ENCODE data around the gene MRTFA.

MRTFA gene

DNA sequence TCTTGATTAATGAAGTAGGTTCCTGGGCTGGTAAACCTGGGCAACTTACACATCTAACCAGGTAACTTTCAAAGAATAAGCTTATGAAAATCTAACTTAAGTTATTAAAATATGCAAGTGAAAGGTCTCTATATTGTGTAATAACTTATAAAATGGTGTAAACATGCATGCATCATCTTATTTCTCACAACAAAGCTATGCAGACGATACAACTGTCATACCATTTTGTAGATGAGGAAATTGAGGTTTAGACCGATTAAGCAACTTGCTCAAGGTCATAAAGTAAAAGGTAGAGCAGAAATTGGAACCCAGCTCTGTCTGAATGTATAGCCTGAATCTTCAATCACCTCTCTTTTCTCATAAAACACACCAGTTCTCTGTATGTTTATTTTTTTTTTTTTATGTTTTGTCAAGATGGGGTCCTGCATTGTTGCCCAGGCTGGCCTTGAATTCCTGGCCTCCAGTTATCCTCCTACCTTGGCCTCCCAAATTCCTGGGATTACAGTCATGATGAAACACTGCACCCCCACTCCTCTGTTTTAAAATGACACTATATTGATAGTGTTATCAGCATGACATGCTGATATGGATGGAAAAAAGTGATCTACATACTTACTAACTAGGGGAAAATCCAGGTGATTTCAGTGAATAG, 156.5 kb downstream of the MRTFA start:
- no peak overlapping the region for H3K27ac ChIP-seq
- DNase-seq (ENCODE audit: low spot score): no peak
- TF ChIP-seq, protein P1, sequence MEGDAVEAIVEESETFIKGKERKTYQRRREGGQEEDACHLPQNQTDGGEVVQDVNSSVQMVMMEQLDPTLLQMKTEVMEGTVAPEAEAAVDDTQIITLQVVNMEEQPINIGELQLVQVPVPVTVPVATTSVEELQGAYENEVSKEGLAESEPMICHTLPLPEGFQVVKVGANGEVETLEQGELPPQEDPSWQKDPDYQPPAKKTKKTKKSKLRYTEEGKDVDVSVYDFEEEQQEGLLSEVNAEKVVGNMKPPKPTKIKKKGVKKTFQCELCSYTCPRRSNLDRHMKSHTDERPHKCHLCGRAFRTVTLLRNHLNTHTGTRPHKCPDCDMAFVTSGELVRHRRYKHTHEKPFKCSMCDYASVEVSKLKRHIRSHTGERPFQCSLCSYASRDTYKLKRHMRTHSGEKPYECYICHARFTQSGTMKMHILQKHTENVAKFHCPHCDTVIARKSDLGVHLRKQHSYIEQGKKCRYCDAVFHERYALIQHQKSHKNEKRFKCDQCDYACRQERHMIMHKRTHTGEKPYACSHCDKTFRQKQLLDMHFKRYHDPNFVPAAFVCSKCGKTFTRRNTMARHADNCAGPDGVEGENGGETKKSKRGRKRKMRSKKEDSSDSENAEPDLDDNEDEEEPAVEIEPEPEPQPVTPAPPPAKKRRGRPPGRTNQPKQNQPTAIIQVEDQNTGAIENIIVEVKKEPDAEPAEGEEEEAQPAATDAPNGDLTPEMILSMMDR (conservative IDR thresholded peaks at IDR 0.05; ENCODE audit: low read depth): no peak
- ChIA-PET POLR2A (ENCODE audit: low non-redundant PET) (no interaction called here), CTCF (no interaction called here)

DNA sequence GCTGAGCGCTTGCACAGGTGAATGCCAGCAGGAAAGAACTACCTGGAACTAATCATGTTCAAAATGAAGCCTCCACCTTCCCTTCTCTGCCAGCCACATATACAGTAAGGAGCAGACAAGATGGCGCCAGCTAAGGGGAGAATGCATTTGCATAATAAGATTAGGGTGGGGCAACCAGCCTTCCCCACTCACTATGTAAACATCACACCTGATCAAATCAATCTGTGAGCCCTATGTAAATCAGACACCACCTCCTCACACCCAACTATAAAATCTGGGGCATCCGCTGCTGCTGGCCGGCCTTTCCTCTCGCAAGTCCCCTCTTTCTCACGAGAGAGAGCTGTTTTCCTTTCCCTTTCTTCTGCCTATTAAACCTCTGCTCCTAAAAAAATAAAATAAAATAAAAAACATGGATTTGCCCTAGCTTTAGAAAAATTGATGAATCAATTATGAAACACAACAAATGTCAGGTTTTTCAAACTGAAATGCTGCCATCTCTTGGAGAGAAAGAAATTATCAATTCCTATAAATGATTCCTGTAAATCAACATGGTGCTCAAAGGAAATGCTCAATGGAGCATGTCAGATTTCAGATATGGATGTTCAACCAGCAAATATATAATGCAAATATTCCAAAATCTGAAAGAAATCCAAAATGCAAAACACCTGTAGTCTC, 157.3 kb downstream of the MRTFA start:
- POLR2A ChIA-PET (ENCODE audit: low non-redundant PET): no interaction called here
- H3K27ac ChIP-seq: no peak overlapping the region
- CTCF ChIA-PET: interaction anchor here (0.6 kb wide), 1 partner anchor 42 kb away, joined by 3 read pairs; no protein-coding TSS in a partner anchor
- TF ChIP-seq, protein P1 (conservative IDR thresholded peaks at IDR 0.05; ENCODE audit: low read depth): no peak
- no peak for DNase-seq (ENCODE audit: low spot score)

DNA sequence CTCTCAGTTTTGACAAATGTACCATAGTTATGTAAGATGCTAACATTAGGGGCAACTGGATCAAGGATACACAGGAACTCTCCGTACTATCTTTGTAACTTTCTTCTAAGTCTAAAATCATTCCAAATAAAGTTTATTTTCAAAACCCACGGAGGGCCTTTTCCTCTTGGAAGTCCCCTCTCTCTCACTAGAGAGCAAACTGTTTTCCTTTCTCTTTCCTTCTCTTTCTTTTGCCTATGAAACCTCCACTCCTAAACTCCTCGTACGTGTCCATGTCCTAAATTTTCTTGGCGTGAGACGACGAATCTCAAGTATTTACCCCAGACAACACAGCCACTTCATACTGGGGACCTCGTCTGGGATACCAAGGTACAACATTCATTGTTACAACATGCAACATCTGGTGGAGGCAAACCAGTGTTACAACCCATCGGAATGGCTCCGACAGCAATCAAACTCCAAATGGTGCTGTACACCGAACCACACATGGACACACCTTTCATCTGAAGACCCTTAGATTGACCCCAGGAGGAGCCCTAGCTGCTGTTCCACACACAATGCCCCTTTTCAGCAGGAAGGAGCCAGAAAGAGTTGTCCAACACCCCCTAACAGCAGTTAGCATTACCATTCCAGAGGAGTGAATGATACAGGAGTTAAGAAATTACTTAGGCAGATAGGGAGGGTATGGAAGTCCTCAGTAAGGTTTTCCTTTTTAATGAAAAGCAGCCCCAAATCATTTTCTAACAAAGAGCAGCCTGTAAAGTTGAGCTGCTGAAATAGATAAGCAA, 158.0 kb downstream of the MRTFA start:
- ChIA-PET POLR2A (ENCODE audit: low non-redundant PET) (no interaction called here), CTCF (interaction anchor here (0.6 kb wide), 1 partner anchor 41 kb away, joined by 3 read pairs; no protein-coding TSS in a partner anchor)
- TF ChIP-seq, protein P1 (conservative IDR thresholded peaks at IDR 0.05; ENCODE audit: low read depth): no peak
- no peak overlapping the region for H3K27ac ChIP-seq
- DNase-seq (ENCODE audit: low spot score): no peak

DNA sequence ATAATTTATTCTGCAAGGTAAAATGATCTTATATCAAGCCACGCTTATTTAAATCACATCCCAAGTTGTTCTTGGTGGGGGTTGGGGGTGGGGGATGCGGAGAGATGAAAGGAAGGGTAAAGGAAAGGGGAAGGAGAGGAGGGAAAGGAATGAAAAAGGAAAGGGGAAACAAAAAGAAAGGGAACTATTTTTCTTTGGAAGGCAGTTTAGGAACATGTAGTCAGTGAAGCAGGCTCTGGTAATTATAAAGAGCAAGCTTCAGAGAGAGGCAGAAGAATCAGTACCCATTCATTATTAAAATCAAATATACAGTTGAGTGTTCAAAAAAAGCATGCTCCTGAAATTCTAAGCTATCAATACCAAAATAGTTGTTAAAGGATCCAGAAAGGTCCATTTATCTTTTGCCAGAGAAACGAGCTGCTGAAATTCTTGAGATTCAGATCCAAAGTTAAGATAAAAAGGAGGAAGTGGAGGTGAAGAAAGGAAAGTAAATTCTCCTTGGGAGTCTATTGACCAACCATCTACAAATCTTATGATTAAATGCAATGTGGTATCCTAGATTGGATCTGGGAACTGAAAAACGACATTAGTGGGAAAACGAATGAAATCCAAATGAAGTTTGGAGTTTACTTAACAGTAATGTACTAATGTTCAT, 158.7 kb downstream of the MRTFA start:
- TF ChIP-seq, protein P1 (conservative IDR thresholded peaks at IDR 0.05; ENCODE audit: low read depth): no peak
- ChIA-PET POLR2A (ENCODE audit: low non-redundant PET) (no interaction called here), CTCF (no interaction called here)
- H3K27ac ChIP-seq: no peak overlapping the region
- no peak for DNase-seq (ENCODE audit: low spot score)

DNA sequence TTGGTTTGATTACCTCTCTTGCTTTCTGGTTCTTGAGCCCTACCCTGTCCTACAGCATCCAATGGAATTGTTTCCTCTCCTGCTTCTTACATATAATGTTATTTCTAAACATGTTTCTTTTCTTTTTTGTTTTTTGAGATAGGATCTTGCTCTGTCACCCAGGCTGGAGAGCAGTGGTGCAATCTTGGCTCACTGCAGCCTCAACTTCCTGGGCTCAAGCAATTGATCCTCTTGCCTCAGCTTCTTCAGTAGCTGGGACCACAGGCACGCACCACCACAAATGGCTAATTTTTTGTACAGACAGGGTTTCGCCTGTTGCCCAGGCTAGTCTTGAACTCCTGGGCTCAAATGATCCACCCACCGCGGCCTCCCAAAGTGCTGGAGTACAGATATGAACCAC, 160.2 kb downstream of the MRTFA start:
- POLR2A ChIA-PET (ENCODE audit: low non-redundant PET): no interaction called here
- DNase-seq (ENCODE audit: low spot score): no peak
- H3K27ac ChIP-seq: peak overlapping the region; percentile 37; the same call in 1 of the 2 replicates
- CTCF ChIA-PET: no interaction called here
- TF ChIP-seq, protein P1 (conservative IDR thresholded peaks at IDR 0.05; ENCODE audit: low read depth): no peak

DNA sequence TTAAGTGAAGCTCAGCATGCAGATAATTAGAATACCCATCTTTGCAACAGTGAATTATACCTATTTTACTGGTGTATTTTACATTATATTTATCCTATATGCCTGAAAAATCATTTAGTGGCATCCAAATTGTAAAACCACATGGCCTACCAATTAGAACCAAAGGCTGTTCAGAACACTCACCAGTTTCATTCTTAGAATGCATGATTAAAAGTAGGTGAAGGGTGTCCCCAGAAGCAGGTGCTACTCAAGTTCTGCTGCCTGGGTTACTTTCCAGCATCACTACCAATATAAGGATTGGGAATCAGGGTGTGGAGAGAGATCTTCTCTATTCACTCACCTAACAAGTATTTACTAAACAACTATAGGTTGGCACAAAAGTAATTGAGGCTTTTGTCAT, 162.8 kb downstream of the MRTFA start:
- no peak for DNase-seq (ENCODE audit: low spot score)
- POLR2A ChIA-PET (ENCODE audit: low non-redundant PET): no interaction called here
- CTCF ChIA-PET: no interaction called here
- H3K27ac ChIP-seq: no peak overlapping the region
- TF ChIP-seq, protein P1 (conservative IDR thresholded peaks at IDR 0.05; ENCODE audit: low read depth): no peak
